AG04449 (cell line): Measurements from ENCODE around the gene GNB3.

Experiments used
- CTCF ChIA-PET: fragments of 350-600 bp; formaldehyde crosslinking; extraction: SDS; loops from one replicate; lab custom pipeline; 2021; ENCODE audit warnings: antibody characterized with exemption; lab: Yijun Ruan, JAX
- POLR2A ChIA-PET: fragments of 400-600, 350-600 bp; formaldehyde crosslinking; extraction: SDS; loops from one replicate; lab custom pipeline; 2020; ENCODE audit warnings: antibody characterized with exemption, inconsistent platforms; lab: Yijun Ruan, JAX
- DNase-seq: peaks from one replicate; pipeline ENCODE4 v3.0.0-alpha.2; 2010; ENCODE audit warnings: low read depth, low spot score
- H3K4me3 ChIP-seq: 2 replicates; pipeline ENCODE4 v1.5.1; 2011; ENCODE audit warnings: low read depth, mild to moderate bottlenecking, control low read depth, low read length
- CTCF ChIP-seq: IDR thresholded peaks from one replicate; pipeline ENCODE4 v1.5.1; 2011; ENCODE audit warnings: mild to moderate bottlenecking, moderate library complexity, low read length, control low read depth, inconsistent platforms; ENCODE audit not compliant: insufficient read depth; ENCODE audit errors: missing control alignments

Gene GNB3

GRCh38 chr12:6821591-6822425 lies 18.9 kb upstream of the GNB3 start, which contains the start of gene GPR162:
Gene GPR162 (plus strand): TSS chr12:6821821. CDS start chr12:6823899, 2,078 bp downstream.
- peak within 1 kb of the TSS; percentile 62 for H3K4me3 ChIP-seq
- CTCF ChIA-PET: interaction anchor here (0.7 to 17.9 kb wide), 10 partner anchors 11 to 201 kb away, joined by 3 to 316 read pairs (median 12); partner anchors contain the start of genes CDCA3, GNB3, MLF2 and PTMS
- POLR2A ChIA-PET: interaction anchor here (0.8 to 1.5 kb wide), 6 partner anchors 9 to 131 kb away, joined by 3 to 14 read pairs (median 4); partner anchors contain the start of genes COPS7A, MLF2 and PTMS
- DNase-seq: no peak
- TF ChIP-seq CTCF: no peak

GRCh38 chr12:6822426-6823135 lies 18.1 kb upstream of the GNB3 start:
- CTCF ChIA-PET: interaction anchor here (1.2 to 17.9 kb wide), 9 partner anchors 11 to 202 kb away, joined by 3 to 316 read pairs (median 51); partner anchors contain the start of genes CDCA3, GNB3, MLF2 and PTMS
- peak overlapping the region; percentile 62 for H3K4me3 ChIP-seq
- TF ChIP-seq CTCF: no peak
- no peak for DNase-seq
- POLR2A ChIA-PET: interaction anchor here (0.8 to 1.5 kb wide), 3 partner anchors 56 to 70 kb away, joined by 3 to 14 read pairs (median 4); partner anchors contain the start of genes MLF2 and PTMS

- DNase-seq: no peak
- H3K4me3 ChIP-seq: no peak overlapping the region
- CTCF ChIA-PET: interaction anchor here (1.1 to 17.9 kb wide), 14 partner anchors 11 to 204 kb away, joined by 3 to 316 read pairs (median 37); partner anchors contain the start of genes CDCA3, GNB3, MLF2 and PTMS
- POLR2A ChIA-PET: interaction anchor here (1.3 to 2.0 kb wide), 2 partner anchors 57 to 71 kb away, joined by 3 to 10 read pairs; partner anchors contain the start of genes MLF2 and PTMS
- no peak for TF ChIP-seq CTCF
Measured at GRCh38 chr12:6823182-6824084, 17.3 kb upstream of the GNB3 start.

- ChIA-PET CTCF (interaction anchor here (1.0 to 17.9 kb wide), 23 partner anchors 10 to 274 kb away, joined by 3 to 316 read pairs (median 6); partner anchors contain the start of genes CDCA3, GNB3, MLF2 and PTMS), POLR2A (interaction anchor here (1.3 to 2.0 kb wide), 2 partner anchors 58 to 71 kb away, joined by 3 to 10 read pairs; partner anchors contain the start of genes MLF2 and PTMS)
- TF ChIP-seq CTCF: no peak
- DNase-seq: no peak
- H3K4me3 ChIP-seq: no peak overlapping the region
Measured at GRCh38 chr12:6824085-6824775, 16.5 kb upstream of the GNB3 start.

- POLR2A ChIA-PET: interaction anchor here (0.7 to 2.0 kb wide), 2 partner anchors 72 to 74 kb away, joined by 3 to 10 read pairs; partner anchors contain the start of gene MLF2
Measured at GRCh38 chr12:6824901-6825381, 15.8 kb upstream of the GNB3 start.

More at GRCh38 chr12:6824901-6825381, 15.8 kb upstream of the GNB3 start:
- H3K4me3 ChIP-seq: peak overlapping the region; percentile 48
- no peak for TF ChIP-seq CTCF
- CTCF ChIA-PET: interaction anchor here (0.6 to 17.9 kb wide), 31 partner anchors 8 to 274 kb away, joined by 3 to 316 read pairs (median 6); partner anchors contain the start of genes CDCA3, COPS7A, GNB3 and MLF2
- DNase-seq: no peak
